ENCODE data around the gene NPTX1.

- no peak for TF ChIP-seq YY1 (IDR thresholded peaks at IDR 0.05; ENCODE audit: insufficient read depth, insufficient read length)
- TF ChIP-seq ZNF274 (IDR thresholded peaks at IDR 0.05; ENCODE audit: low read depth, low read length) = no peak
Measured at GRCh38 chr17:80419255-80419654, 57.2 kb downstream of the NPTX1 start.

Data from NT2/D1 (cell line).